Astrocyte of the cerebellum (primary cell): ENCODE results near the gene NUP214.
"Not testable (repeated sequence)": the region's sequence is repeated elsewhere in the genome, so short reads cannot be mapped to it uniquely, and the experiment has no call there.

ENCODE experiments used
- DNase-seq: peaks from one replicate; pipeline ENCODE4 v3.0.0-alpha.2; 2011; ENCODE audit warnings: low read depth
- H3K4me3 ChIP-seq: 2 replicates; pipeline ENCODE4 v1.5.1; 2011; ENCODE audit warnings: mild to moderate bottlenecking, low read depth, low read length, moderate library complexity
- in situ Hi-C: cut with HindIII; loops from 2 replicates; pipeline ENCODE4 v1.10.0; 2017; ENCODE audit warnings: low sequenced_read_pairs
- TF ChIP-seq, protein P1 (sequence below): IDR thresholded peaks from 2 replicates; pipeline ENCODE4 v1.5.1; 2012; ENCODE audit warnings: low read length, low read depth, moderate library complexity, mild to moderate bottlenecking; ENCODE audit errors: missing control alignments

Gene NUP214

DNA sequence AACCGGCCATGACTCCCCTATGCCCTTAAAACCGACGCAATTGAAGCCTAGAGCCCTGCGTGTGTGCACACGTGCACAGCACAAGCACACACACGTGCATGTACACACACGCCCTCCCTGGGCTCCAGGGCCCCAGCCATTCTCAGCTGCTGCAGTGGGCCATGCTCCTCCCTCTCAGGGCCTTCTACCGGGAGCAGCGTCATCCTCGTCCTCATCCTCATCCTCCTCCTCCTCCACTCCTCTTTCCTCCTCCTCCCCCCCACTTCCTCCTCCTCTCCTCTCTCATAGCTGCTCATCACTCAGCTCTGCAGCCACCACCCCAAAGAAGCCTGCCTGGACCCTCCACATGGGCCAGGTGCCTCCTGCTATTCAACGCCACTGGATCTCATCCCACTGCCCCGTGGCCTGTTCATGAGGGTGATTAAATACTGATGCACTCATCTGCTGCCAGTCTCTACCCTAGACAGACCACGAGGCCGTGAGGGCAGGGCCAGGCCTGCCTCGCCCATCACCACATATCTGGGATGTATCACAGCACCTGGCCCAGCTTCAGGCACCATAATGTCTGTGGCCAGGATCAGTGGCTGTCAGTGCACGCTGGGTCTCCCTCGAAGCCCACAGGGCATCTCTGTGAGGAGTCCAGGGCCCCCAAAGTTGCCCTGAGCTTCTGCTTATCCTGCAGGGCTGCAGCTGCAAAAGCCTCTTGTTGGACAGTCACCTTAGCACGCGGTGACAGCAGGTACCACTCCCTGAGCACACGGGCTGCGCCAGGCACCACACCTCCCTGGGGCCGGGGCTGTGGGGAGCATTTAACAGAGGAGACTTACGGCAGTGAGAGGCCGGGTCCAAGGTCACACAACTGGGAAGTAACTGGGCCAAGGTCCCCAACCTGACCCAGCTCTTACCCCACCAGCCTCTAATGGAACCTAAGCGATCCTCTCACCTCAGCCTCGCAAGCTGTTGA, 141.2 kb downstream of the NUP214 start:
- no peak overlapping the region for H3K4me3 ChIP-seq
- no peak for DNase-seq
- in situ Hi-C loops = no loop called here
- TF ChIP-seq, protein P1, sequence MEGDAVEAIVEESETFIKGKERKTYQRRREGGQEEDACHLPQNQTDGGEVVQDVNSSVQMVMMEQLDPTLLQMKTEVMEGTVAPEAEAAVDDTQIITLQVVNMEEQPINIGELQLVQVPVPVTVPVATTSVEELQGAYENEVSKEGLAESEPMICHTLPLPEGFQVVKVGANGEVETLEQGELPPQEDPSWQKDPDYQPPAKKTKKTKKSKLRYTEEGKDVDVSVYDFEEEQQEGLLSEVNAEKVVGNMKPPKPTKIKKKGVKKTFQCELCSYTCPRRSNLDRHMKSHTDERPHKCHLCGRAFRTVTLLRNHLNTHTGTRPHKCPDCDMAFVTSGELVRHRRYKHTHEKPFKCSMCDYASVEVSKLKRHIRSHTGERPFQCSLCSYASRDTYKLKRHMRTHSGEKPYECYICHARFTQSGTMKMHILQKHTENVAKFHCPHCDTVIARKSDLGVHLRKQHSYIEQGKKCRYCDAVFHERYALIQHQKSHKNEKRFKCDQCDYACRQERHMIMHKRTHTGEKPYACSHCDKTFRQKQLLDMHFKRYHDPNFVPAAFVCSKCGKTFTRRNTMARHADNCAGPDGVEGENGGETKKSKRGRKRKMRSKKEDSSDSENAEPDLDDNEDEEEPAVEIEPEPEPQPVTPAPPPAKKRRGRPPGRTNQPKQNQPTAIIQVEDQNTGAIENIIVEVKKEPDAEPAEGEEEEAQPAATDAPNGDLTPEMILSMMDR = no peak

DNA sequence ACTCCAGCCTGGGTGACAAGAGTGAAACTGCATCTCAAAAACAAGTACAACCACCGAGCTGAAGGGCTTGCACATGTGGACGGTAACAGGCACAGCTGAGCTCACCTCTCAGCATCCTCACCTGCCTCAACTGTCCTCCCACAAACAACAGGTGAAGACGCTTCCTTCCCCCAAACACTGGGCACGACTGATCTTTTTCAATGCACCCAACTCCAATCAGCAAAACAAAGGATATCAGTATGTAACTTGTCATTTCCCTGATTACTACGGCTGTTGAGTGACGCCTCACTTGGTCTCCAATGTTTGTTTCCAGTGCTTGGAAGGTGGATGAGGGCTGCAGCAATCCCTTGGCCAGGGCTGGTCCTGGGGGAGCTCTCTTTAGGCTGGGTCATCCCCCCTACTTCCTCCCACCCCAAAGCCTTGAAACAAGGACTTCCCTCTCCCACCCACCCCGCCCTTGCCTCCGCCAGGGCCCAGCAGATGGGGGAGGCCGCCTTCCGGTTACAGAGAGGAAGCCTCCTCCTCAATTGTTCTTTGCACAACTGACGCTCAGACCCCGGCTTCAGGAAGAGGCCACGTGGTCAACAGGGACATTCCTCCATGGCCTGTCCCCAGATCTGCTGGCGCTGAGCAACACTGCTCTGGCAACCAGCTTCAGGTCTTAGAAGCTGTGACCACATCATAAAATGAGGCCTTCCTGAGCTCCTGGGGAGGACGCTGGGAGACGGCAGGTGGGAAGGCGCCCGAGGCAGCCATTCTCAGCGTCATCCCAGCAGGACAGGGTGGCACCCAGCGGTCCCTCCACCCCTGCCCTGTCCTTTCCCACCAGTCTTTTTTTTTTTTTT, 145.0 kb downstream of the NUP214 start:
- in situ Hi-C loops = no loop called here
- TF ChIP-seq, protein P1 = no peak
- H3K4me3 ChIP-seq = no peak overlapping the region
- no peak for DNase-seq

DNA sequence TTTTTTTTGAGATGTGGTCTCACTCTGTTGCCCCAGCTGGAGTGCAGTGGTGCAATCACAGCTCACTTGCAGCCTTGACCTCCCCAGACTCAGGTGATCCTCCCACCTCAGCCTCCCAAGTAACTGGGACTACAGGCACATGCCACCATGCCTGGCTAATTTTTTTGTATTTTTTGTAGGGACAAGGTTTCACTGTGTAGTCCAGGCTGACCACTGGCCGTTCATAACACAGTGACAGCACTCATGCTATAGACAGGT, 145.6 kb downstream of the NUP214 start:
- H3K4me3 ChIP-seq, DNase-seq, in situ Hi-C loops: not testable (repeated sequence)

DNA sequence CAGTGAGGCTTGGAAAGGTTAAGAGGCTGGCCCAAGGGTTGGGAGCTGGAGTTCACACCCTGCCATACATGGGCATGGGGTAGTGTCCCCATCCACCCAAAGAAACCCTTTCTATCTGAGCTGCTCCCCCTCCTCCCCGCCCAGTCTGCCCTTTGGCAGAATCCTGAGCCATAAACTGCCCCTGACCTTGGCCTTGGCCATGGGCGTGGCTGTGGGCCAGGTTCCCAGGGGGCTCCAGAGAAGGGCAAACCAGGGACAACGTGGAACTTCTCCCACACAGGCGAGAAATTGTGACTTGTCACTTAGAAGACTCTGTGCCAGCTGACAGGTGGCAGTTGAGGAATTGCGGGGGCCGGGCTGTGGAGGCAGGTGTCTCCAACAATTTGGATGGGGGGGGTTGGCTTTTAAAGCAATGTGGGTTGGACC, 146.1 kb downstream of the NUP214 start:
- in situ Hi-C loops = no loop called here
- DNase-seq = no peak
- H3K4me3 ChIP-seq = no peak overlapping the region

DNA sequence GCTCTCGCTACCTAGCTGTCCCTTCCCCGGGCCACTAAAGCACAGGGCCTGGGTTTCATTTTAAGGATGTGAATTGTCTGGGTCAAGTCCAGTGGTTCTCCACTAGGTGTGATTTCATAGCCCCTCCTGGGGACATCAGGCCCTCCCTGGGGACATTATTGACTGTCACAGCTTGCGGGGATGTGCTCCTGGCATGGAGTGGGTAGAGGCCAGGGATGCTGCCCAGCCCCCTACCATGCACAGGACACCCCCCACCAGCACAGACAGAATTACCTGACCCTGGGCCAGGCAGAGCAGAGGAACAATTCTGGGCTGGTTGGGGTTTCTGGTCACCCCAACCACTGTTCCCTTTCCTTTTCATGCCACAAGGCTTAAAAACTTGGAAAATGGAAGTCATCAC, 146.8 kb downstream of the NUP214 start:
- no peak overlapping the region for H3K4me3 ChIP-seq
- TF ChIP-seq, protein P1 = no peak
- in situ Hi-C loops = no loop called here

More for the DNA sequence above, 146.1 kb downstream of the NUP214 start:
- TF ChIP-seq, protein P1 = no peak

DNA sequence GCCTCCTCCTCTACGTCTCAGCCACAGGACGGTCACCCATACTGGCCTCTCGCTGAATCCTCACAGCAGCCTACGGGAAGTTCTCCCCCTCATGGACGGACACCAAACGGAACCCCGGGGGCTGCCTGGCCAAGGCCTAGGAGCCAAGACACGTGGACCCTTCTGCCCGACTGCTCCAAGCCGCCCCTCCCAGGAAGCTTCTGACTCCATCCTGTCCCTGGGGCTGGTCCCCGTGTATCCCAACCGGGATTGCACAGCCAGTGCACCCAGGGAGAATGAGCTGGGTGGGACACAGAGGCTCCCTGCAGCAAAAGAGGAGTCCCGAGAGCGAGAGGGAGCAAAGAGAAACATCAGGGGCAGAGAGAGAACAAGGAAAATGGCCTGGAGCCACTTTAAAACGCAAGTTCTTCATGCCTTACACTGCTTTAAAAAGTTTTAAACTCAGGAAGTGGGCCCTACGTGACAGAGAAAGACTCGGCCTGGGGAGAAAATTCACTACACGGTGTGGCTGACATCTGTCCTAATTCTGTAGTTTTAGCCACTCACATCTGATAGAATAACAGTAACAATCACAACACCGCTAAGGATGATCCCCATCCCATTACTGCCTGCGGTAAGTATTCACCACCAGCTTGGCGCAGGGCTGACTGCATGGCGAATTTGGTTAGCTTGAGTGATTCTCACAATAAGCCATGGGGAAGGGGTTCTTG, 147.9 kb downstream of the NUP214 start:
- TF ChIP-seq, protein P1 = no peak
- in situ Hi-C loops = no loop called here
- DNase-seq = no peak
- H3K4me3 ChIP-seq = no peak overlapping the region

More for the DNA sequence above, 146.8 kb downstream of the NUP214 start:
- DNase-seq = no peak
